ENCODE data around the gene PLEKHA5.

DNA sequence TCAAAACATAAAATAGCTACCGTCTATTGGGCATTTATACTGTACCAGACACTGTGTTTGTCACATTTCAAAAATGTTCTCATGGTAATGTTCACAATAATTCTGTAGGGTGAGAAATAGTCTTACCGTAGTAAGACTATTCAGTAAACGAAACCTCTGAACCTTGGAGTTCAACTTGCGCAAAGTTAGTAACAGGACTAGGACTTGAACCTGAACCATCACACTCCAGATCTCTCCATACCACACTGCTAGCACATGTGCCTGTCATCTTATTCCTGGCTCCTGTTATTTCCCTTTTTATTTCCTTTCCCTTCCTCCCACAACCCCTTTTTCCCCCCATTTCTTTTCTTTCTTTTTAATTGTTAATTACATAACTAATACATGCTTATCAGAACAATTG is 65.4 kb downstream of the PLEKHA5 start:
- TF ChIP-seq, protein P1, sequence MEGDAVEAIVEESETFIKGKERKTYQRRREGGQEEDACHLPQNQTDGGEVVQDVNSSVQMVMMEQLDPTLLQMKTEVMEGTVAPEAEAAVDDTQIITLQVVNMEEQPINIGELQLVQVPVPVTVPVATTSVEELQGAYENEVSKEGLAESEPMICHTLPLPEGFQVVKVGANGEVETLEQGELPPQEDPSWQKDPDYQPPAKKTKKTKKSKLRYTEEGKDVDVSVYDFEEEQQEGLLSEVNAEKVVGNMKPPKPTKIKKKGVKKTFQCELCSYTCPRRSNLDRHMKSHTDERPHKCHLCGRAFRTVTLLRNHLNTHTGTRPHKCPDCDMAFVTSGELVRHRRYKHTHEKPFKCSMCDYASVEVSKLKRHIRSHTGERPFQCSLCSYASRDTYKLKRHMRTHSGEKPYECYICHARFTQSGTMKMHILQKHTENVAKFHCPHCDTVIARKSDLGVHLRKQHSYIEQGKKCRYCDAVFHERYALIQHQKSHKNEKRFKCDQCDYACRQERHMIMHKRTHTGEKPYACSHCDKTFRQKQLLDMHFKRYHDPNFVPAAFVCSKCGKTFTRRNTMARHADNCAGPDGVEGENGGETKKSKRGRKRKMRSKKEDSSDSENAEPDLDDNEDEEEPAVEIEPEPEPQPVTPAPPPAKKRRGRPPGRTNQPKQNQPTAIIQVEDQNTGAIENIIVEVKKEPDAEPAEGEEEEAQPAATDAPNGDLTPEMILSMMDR (IDR thresholded peaks at IDR 0.05; ENCODE audit: low read length) = no peak
- no peak for TF ChIP-seq EZH2 (IDR thresholded peaks at IDR 0.05; ENCODE audit: borderline replicate concordance, low read length)

Measured in OCI-LY1 (cell line).